ENCODE measurements around the gene COX5B.
A peak's percentile ranks its signal among the peaks of the same experiment; 100 is the strongest.
"Not testable (repeated sequence)": the region's sequence is repeated elsewhere in the genome, so short reads cannot be mapped to it uniquely, and the experiment has no call there.

Gene COX5B

DNA sequence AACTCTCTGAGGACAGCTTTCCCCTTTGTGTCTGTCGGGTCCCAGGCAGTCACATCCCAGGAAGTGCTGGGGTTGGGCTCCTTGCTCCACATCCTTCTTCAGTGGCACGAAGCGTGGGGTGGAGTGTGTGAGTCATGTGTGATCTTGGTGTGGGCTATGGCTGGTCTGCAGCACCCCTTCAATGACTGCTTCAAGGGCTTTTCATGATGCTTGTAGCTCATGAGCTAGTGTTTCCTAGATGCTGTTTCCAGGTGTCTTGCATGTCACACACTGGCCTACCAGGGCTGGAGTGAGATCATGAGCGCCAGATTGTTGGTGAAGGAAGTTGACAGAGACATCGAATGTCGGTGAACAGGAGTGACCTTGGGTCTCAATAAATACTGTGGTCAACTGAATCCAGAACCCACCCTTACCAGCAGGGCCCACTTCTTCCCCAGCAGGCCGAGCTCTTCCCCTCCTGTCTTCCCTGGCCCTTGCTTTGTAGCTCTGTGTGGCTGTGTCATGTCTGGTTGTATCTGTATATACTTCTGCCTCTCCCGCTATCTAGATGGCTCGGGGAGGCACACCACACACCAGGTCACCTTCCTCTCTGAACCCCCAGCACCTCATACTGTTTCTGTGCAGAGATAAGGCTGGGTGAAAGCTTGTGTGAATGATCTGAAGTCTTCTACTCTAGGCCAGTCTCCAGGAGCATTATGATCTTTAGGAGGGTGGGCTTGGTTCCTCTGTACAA lies 27.5 kb downstream of the COX5B start:
- DNase-seq (ENCODE audit: low read depth), result peak; percentile 15

DNA sequence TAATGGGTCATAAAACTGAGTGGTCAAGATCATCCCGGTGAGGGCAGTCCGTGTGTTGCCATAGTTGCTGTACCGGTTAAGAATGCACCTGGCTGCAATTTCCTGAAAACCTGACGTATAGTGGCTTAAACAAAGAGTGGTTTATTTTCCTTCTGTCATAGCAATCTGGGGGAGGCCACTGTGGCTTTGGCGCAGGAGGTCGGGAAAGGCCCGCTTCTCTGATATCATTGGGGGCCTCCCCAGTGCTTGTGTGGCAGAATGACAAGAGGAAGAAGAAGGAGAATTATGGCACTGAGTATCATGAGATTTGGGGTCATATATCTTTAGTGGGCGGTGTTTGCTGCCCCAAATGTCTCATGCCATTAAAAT lies 28.0 kb downstream of the COX5B start:
- DNase-seq (ENCODE audit: low read depth), result no peak

DNA sequence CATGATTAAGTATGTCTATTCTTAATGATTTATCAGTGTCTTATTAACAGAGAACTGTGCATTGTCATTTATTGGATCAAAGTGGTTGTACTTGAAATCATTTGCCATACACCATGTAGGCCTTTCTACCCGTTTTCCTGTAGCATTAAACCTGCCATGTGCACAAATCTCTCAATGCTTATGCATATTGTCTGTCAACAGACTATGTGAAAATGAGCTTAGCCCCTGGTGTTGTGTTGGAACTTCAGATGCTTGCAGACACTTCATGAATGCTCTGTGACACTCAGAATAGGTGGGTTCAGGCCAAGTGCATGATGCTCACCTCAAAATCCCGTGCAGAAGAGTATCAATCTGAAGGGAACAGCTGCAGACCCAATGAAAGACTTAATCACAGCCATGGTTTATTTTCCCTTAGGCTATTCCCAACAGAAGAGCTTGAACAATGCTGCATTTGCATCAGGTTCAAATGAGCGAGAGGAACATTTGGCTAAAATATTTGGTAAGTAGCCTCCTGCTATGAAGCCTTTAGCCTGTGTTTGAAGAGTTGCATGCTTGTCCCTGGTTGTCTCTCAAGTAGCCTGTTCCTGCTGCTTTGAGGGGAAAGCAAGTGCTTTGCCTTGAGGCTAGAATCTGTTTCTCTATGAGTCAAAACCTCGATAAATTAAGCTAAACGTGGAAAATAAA lies 29.7 kb downstream of the COX5B start:
- no peak for DNase-seq (ENCODE audit: low read depth)

DNA sequence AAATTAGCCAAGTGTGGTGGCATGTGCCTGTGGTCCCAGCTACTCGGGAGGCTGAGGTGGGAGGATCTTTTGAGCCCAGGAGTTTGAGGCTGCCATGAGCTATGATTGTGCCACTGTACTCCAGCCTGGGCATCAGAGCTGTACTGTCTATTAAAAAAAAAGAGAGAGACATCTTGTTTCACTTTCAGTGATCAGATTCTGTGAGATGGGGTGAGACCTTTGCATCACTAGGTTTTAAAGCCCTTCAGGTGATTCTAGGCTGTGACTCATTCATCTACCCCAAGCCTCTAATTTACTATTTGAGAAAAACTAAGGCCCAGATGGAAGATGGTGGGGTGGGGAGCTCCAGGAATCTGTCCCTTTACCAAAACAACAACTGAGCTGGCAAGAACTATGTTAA lies 30.8 kb downstream of the COX5B start:
- DNase-seq (ENCODE audit: low read depth), result no peak

DNA sequence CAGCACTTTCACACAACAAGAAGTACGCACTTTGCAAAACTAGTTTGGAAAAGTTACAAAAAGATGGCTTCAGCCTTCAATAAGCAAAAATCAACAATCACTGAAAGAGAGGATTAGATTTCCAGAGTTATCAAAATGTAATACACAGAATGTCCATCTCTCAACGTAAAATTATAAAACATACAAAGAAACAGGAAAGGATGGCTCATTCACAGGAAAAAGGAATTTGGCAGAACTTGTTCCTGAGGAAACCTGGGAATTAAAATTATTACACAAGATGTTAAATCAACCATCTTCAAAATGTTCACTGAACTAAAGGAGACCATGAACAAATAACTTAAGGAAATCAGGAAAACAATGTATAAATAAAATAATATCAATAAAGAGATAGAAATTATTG lies 31.6 kb downstream of the COX5B start:
- DNase-seq (ENCODE audit: low read depth), result no peak

DNA sequence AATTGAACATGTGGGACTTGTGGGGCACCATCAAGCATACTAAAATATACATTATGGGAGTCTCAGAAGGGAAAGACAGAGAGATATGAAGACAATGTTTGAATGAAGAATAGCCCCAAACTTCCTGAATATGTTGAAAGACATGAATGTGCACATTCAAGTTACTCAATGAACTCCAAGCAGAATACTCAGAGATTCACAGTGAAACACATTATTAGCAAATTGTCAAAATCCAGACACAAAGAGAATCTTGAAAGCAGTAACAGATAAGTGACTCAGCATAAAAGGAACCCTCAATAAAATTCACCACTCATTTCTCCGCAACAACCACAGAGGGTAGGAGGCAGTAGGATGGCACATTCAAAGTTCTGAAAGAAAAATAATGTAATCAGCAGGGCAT lies 32.4 kb downstream of the COX5B start:
- no peak for DNase-seq (ENCODE audit: low read depth)

DNA sequence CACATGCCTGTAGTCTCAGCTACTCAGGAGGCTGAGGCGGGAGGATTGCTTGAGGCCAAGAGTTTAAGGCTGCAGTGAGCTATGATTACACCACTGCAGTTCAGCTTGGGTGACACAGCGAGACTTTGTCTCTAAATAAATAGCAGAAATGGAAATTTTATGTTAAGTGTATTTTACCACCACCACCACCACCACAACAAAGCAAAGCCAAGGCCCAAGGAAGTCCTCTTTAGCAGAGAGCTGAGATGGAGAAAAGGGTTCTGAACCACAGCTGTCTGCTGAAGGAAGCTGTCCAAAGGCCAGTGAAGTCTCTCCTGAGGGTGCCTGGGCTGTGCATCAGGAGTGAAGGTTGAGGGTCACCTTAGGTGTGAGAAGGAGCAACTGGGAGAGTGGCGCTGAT lies 41.4 kb downstream of the COX5B start:
- DNase-seq (ENCODE audit: low read depth), result not testable (repeated sequence)

DNA sequence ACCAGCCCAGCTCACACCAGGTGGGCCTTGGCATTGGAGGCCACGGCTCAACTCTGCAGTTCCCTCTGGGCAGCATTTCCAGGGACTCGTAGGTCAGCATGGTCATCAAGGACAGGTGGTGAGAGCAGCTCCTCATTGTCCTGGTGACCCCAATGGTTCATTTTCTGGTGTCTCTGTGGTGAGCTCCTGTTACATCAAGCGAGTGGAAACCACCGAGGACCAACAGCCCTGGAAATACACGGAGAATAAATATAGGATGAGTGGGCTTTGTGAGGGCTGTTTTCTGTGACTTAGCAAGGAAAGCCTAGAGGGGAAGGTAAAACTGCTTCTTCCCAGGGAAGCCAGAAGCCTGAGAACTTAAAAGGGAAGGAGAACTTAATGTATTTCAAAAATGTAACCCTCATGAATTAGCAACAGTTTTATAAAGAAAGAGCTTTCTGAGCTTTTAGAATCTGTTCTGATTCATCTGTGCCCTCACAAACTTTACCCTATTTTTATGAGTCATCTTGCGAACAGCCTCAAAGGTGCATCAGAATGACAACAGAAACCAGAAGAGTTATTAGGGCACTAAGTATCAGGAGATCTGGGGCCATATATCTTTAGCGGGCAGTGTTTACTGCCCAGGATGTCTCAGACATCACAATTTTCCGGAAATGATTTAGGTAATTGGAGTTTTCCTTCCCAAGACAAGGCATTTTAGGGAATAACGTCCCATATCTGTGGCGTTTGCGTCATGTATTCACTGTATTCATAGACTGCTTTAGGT lies 42.4 kb downstream of the COX5B start:
- peak; percentile 30 for DNase-seq (ENCODE audit: low read depth)

DNA sequence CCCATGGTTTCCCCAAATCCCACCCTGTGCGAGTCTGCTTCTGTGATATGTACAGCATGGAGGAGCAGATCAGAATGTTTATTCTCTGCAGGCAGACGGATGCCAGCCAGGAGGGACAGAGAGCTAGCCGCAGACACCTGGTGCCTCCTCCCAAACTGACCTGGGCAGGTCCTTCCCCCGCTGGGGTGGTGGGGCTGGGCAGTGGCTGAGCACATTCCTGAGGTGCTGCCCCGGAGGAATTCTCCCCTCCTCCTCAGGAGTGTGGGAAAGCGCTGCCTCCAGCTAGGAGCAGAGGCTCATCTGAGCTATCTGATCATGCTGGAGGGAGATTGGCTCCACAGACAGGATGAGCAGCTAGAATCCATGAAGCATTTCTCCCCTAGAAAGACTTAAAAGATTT lies 45.3 kb downstream of the COX5B start:
- no peak for DNase-seq (ENCODE audit: low read depth)

DNA sequence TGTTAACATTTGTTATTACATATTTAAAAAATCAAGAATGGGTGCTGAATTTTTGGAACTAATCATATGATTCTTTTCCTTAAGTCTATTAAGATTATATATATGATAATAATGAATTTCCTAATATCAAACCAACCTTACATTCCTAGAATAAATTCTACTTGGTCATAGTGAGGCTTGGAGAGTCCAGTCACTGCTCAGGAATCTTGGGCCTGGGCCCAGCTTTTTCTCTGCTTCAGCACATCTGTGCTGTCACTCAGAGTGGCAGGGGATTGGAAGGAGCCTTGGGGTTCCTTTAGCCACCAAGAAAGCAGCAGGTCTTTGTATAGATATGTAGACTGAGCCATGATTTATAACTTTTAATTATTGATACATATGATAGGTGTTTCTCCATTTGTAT lies 47.6 kb downstream of the COX5B start:
- peak; percentile 54 for DNase-seq (ENCODE audit: low read depth)

DNA sequence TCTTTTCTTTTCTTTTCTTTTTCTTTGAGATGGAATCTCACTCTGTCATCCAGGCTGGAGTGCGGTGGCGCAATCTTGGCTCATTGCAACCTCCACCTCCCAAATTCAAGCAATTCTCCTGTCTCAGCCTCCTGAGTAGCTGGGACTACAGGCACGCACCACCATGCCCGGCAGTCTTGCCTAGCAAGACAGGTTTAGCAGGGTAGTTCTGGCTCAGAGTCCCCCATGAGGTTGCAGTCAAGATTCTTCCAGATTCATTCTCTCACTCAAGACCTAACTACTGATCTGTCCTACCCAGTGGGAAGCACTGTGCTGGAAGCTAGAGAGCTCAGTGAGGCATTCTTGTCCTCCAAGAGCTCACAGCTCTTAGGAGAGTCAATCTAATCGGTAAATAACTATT lies 49.9 kb downstream of the COX5B start:
- DNase-seq (ENCODE audit: low read depth), result no peak

DNA sequence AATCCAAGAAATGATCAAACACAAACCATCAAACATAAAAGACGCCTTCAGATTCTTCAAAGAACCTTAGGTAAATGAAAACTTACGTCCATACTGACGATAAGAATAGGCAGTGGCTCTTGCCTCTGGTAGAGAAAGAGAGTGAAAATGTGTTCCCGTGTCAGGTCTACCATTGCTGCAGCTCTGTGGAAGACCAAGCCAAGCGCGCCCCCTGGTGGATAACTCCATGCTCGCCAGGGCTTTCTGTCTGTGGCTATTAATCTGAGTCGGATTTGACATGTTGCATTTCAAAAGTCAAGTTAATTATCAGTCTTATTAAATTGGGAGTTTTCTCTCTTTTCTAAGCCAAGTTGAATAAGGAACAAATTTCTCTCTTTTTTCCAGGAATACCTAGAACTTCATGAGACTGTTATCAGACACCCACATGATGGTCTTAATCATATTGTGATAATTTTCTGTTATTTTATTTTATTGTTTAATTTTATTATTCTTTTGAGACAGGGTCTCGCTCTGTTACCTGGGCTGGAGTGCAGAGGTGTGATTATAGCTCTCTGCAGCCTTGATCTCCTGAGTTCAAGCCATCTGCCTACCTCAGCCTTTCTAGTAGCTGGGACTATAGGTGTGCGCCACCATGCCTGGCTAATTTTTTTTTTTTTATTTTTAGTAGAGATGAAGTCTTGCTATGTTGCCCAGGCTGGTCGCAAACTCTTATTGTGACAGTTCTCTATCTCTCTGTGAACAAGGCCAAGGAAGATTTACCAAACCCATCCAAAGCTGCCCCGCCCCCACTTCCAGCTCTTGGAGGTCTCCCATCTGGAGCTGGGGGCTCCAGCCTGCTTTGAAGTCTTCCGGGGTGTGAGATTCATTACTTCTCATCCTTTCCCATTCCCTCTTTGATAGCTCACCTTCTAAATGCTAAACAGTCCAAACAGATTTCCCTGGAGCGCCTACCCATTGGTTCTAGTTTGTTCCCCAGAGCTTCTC lies 51.7 kb downstream of the COX5B start:
- peak; percentile 83 for DNase-seq (ENCODE audit: low read depth)
